ENCODE data around the gene NCOA3. TPM values are rescaled to one million over a fixed set of nuclear protein-coding genes. Genes with fewer than 3 reads are reported as not detected.

Gene NCOA3
- polyA plus RNA-seq, 3 donors = 13.5 to 21.8 (median 21.3) TPM

DNA sequence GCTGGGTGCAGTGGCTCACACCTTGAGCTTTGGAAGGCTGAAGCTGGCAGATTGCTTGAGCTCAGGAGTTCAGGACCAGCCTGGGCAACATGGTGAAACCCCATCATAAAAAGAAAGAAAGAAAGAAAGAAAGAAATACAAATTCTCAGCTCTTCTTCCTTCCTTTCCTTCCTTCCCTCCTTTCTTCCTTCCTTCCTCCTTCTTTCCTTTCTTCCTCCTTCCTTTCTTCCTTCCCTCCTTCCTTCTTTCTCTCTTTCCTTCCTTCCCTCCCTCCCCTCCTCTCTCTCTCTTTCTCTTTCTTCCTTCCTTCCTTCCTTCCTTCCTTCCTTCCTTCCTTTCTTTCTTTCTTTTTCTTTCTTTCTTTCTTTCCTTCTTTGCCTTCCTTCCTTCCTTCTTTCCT, 21.0 kb upstream of the NCOA3 start:
- intact Hi-C loops (cut with micrococcal nuclease) = no loop called here
- Histone ChIP-seq H3K4me3 (replicated peaks in 1 of 3; ENCODE audit: low read depth in 2 of 3, low read length in 3 of 3) (no peak overlapping the region), H3K4me1 (ENCODE audit: control insufficient read depth in 1 of 2, insufficient read depth in 2 of 2, low read length in 2 of 2) (peaks cover 8 to 14% of the 10 kb centered on the region in 2 donors), H3K9ac (ENCODE audit: insufficient read depth, low read length, poor library complexity, severe bottlenecking) (no peak overlapping the region), H4K20me1 (ENCODE audit: insufficient read depth, low read length) (no peaks in the 10 kb centered on the region), H3K36me3 (replicated peaks in 1 of 2; ENCODE audit: control insufficient read depth in 1 of 2, insufficient read depth in 2 of 2, low read length in 2 of 2) (no peaks in the 10 kb centered on the region), H2AFZ (ENCODE audit: insufficient read depth, low read depth, low read length, poor library complexity, severe bottlenecking) (no peak overlapping the region), H3K79me2 (ENCODE audit: insufficient read depth, low read length) (no peaks in the 10 kb centered on the region), H3K27me3 (ENCODE audit: control insufficient read depth in 2 of 2, insufficient read depth in 2 of 2, low read length in 2 of 2) (no peaks in the 10 kb centered on the region), H3K9me3 (replicated peaks in 1 of 2; ENCODE audit: control insufficient read depth in 1 of 2, insufficient read depth in 1 of 2, low read length in 2 of 2) (no peaks in the 10 kb centered on the region), H3K27ac (ENCODE audit: low read depth in 1 of 2, low read length in 2 of 2) (no peak overlapping the region), H3K4me2 (replicated peaks; ENCODE audit: extremely low read depth, low read length, poor library complexity, severe bottlenecking) (no peak overlapping the region)
- Mint-ChIP-seq H3K27ac (no peak overlapping the region), H3K27me3 (ENCODE audit: low read depth in 3 of 3) (peaks cover 0 to 10% (median 6%) of the 10 kb centered on the region in 3 donors), H3K4me3 (no peak overlapping the region), H3K4me1 (peaks cover 14% of the 10 kb centered on the region), H3K9me3 (peaks cover 0 to 2% (median 0%) of the 10 kb centered on the region in 7 donors), H3K36me3 (no peaks in the 10 kb centered on the region)
- DNase-seq = no peak
- TF ChIP-seq, protein P1, sequence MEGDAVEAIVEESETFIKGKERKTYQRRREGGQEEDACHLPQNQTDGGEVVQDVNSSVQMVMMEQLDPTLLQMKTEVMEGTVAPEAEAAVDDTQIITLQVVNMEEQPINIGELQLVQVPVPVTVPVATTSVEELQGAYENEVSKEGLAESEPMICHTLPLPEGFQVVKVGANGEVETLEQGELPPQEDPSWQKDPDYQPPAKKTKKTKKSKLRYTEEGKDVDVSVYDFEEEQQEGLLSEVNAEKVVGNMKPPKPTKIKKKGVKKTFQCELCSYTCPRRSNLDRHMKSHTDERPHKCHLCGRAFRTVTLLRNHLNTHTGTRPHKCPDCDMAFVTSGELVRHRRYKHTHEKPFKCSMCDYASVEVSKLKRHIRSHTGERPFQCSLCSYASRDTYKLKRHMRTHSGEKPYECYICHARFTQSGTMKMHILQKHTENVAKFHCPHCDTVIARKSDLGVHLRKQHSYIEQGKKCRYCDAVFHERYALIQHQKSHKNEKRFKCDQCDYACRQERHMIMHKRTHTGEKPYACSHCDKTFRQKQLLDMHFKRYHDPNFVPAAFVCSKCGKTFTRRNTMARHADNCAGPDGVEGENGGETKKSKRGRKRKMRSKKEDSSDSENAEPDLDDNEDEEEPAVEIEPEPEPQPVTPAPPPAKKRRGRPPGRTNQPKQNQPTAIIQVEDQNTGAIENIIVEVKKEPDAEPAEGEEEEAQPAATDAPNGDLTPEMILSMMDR (IDR thresholded peaks at IDR 0.05) = no peak

DNA sequence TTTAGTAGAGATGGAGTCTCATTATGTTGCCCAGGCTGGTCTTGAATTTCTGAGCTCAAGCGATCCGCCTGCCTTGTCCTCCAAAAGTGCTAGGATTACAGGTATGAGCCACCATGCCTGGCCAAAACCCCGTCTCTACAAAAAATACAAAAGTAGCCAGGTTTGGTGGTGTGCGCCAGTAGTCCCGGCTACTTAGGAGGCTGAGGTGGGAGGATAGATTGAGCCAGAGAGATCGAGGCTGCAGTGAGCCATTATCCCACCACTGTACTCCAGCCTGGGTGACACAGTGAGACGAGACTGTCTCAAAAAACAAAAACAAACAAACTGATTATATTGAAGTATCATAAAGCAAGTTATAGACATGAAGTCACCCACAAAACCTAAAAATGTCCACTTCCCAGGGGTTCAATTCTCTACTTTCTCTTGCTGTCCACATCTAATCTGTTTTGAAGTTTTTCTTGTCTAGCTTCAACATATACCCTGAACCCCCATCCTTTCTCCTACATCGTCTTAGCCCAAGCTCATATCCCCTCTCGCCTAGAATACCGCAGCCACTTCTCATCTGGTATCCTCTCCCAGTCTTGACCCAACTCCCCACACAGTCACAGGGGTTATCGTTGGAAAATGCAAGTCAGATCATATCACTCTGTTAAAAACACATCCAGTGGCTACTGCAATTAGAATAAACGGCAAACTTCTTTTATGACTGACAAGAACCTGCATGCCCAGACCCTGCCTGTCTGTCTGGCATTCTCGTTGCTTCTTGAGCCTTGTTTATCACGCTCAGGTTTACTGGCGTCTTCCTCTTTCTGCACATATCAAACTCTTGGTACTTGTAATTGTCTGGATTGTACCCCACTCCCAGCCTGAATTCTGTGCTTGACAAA, 20.1 kb upstream of the NCOA3 start:
- WGBS (ENCODE audit: insufficient coverage) = 83% methylated on average over 10 of the region's 15 CpGs
- Histone ChIP-seq H3K27me3 (ENCODE audit: control insufficient read depth in 2 of 2, insufficient read depth in 2 of 2, low read length in 2 of 2) (no peaks in the 10 kb centered on the region), H3K79me2 (ENCODE audit: insufficient read depth, low read length) (no peaks in the 10 kb centered on the region), H3K36me3 (replicated peaks in 1 of 2; ENCODE audit: control insufficient read depth in 1 of 2, insufficient read depth in 2 of 2, low read length in 2 of 2) (no peaks in the 10 kb centered on the region), H3K9me3 (replicated peaks in 1 of 2; ENCODE audit: control insufficient read depth in 1 of 2, insufficient read depth in 1 of 2, low read length in 2 of 2) (no peaks in the 10 kb centered on the region), H3K4me2 (replicated peaks; ENCODE audit: extremely low read depth, low read length, poor library complexity, severe bottlenecking) (no peak overlapping the region), H3K9ac (ENCODE audit: insufficient read depth, low read length, poor library complexity, severe bottlenecking) (no peak overlapping the region), H3K27ac (ENCODE audit: low read depth in 1 of 2, low read length in 2 of 2) (no peak overlapping the region), H4K20me1 (ENCODE audit: insufficient read depth, low read length) (no peaks in the 10 kb centered on the region), H2AFZ (ENCODE audit: insufficient read depth, low read depth, low read length, poor library complexity, severe bottlenecking) (no peak overlapping the region), H3K4me1 (ENCODE audit: control insufficient read depth in 1 of 2, insufficient read depth in 2 of 2, low read length in 2 of 2) (peaks cover 8 to 14% of the 10 kb centered on the region in 2 donors), H3K4me3 (replicated peaks in 1 of 3; ENCODE audit: low read depth in 2 of 3, low read length in 3 of 3) (no peak overlapping the region)
- no peak for DNase-seq
- Mint-ChIP-seq H3K36me3 (no peaks in the 10 kb centered on the region), H3K27ac (peak overlapping the region in 1 of 7 donors; percentile 18), H3K4me1 (peaks cover 14% of the 10 kb centered on the region), H3K9me3 (peaks cover 0 to 2% (median 0%) of the 10 kb centered on the region in 7 donors), H3K27me3 (ENCODE audit: low read depth in 3 of 3) (peaks cover 0 to 7% (median 6%) of the 10 kb centered on the region in 3 donors), H3K4me3 (no peak overlapping the region)
- intact Hi-C loops (cut with micrococcal nuclease) = no loop called here
- TF ChIP-seq, protein P1 (IDR thresholded peaks at IDR 0.05) = no peak

Data from CD14-positive monocyte (primary cell).